ENCODE measurements around the gene HTRA3.

The HTRA3 gene

GRCh38 chr4:8269535-8270417, at the start of gene HTRA3:
Gene HTRA3 (plus strand): TSS chr4:8269754. CDS start chr4:8269969, 215 bp downstream.
- DNase-seq (ENCODE audit: low read depth), result peak; percentile 66

DNA sequence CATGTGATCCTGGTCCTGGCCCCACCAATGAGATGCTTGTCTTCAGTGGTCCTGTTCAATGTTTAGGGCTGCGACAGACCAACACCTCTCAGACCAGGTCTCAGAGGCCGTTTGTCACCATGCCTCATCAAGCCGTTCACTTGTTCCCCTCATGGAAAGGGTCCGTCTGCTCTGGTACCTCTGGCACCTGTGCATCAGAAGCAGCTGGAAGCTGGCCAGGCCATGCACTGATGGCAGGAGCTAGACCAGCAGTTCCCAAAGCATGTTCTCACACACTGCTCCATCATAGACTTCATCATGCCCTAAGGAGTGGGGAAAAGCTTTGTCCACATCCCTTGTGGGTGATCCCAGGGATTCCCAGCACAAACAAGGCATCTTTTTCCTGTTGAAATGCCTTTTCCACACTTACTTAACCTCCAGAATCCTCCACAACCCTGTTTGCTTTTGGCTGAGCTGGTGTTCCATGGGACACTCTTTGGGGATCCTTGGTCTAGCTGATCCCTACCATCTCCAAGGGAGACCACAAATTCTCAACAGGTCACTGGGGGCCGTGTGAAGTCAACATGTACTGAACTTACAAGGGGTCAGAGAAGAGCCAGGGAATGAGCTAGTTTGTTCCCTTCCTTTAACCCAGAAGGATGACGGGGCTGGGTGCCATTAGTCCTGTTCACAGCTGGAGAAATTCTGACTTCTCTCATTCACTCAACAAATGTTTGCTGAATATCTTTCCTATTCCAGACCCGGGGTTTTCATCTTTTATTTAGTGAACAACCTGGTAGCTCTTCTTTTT, 48.7 kb upstream of the HTRA3 start:
- DNase-seq (ENCODE audit: low read depth), result peak; percentile 66

DNA sequence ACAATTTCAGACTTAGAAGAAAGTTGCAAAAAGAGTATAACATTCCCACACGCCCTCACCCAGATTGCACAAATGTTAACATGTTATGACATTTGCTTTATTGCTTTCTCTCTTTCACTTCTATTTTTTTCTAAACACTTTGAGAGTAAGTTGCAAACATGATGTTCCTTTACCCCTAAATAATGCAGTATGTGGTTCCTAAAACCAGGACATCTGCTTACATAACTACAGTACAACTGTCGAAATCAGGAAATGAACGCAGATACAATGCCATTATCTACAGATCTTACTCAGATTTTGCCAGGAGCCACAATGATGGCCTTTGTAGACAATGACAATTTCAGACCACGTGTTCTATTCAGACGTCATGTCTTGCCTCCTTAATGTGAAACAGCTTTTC, 48.1 kb upstream of the HTRA3 start:
- peak; percentile 86 for DNase-seq (ENCODE audit: low read depth)

DNA sequence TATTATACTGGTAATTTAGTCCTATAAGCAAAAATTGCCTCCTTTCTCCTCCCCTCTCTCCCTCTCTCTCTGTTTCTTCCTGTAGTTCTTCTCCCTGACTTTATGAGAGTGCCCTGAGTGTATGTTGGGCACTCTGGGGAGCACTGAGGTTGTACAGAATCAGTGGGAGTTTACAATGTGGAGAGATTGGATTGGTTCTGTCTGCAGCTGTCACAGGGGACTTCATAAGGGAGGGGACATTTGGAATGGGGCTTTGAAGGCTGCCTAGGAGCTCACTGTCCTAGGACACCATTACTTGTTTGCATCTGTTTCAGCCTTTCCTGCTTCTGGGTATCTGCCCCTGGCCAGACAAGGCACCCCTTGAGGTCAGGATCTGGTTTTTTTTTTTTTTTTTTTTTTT, 47.6 kb upstream of the HTRA3 start:
- no peak for DNase-seq (ENCODE audit: low read depth)

DNA sequence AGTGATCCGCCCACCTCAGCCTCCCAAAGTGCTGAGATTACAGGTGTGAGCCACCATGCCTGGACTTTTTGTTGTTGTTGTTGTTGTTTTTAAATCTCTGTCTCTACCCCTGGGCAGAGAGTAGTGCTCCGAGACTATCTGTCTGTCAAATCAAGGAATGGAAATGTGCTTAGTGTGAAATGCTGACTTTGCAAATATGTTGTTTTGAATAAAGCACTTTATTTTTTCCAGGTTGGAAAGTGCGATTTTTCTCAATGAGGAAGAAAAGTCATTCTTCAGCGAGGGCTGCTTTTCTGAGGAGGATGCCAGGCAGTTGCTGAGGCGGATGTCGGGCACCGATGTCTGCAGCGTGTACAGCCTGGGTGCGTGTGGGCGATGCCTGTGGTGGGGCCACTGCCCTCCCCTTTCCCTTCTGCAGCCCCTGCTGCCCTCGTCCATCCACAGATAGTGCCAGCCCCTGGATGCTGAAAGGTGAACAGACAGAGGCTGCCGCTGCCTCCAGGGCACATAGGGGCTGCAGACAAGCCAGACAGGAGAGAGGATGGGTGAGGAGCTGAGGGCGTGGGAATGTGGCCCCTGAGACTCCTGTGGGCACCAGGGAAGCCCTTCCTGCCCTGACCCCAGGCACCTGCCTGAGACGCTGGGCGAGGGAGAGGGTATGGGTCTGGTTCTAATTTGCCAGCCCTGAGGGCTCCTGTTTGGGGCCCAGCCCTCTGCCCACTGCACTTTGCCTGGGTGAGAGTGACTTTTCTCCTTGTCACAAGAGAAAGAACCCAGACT, 46.8 kb upstream of the HTRA3 start:
- DNase-seq (ENCODE audit: low read depth), result no peak

DNA sequence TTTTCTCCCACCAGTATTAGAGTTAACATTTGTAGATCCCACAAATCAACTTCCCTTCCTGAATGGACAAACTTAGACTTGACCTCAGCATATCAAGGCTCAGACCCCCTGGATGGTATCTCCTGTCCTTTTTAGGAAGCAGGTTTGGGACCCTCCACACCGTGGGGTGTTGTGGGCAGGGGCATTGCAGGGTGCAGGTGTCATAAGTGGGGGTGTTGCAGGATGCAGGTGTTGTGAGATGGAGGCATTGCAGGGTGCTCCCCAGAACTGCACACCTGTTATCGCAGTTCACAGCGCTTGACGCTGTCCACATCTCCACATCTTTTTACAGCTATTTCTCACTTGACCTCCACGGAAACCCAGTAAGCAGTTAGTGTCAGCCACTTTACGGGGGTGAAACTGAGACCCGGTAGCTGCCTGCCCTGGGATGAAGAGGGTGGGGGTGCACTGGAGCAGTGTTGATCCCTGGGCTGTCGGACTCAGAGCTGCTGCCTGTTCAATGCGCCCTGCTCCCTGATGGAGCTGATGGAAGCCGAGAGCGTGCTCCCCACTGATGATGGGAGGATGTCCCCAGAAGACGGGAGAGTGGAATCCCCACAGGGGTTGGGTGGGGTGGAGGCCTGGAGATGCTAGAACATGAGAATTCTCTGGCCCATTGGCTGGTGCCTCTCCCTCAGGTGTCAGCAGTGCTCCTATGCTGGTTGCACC, 45.1 kb upstream of the HTRA3 start:
- DNase-seq (ENCODE audit: low read depth), result no peak

GRCh38 chr4:8224975-8225625, 44.5 kb upstream of the HTRA3 start:
- DNase-seq (ENCODE audit: low read depth), result no peak

- no peak for DNase-seq (ENCODE audit: low read depth)
Measured at GRCh38 chr4:8225706-8226443, 43.7 kb upstream of the HTRA3 start.

DNA sequence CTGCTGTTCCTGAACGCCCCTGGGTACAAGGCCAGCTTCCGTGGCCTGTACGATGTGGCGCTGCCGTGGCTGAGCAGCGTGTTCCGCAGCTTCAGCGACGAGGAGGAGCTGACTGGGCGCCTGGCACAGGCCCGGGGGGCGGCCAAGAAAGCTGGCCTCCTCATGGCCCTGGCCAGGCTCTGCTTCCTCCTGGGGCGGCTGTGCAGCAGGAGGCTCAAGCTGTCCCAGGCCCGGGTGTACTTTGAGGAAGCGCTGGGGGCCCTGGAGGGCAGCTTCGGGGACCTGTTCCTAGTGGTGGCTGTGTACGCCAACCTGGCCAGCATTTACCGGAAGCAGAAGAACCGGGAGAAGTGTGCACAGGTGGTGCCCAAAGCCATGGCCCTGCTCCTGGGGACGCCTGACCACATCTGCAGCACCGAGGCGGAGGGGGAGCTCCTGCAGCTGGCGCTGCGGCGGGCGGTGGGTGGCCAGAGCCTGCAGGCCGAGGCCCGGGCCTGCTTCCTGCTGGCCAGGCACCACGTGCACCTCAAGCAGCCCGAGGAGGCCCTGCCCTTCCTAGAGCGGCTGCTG, 42.3 kb upstream of the HTRA3 start:
- DNase-seq (ENCODE audit: low read depth), result no peak

DNA sequence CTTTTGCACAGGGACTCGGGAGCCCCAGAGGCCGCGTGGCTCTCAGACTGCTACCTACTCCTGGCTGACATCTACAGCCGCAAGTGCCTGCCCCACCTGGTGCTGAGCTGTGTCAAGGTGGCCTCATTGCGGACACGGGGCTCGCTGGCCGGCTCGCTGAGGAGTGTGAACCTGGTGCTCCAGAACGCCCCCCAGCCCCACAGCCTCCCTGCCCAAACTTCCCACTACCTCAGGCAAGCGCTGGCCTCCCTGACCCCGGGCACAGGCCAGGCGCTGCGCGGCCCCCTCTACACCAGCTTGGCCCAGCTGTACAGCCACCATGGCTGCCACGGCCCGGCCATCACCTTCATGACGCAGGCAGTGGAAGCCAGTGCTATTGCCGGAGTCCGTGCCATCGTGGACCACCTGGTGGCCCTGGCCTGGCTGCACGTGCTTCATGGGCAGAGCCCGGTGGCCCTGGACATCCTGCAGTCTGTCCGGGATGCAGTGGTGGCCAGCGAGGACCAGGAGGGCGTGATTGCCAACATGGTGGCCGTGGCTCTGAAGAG, 41.7 kb upstream of the HTRA3 start:
- no peak for DNase-seq (ENCODE audit: low read depth)

DNA sequence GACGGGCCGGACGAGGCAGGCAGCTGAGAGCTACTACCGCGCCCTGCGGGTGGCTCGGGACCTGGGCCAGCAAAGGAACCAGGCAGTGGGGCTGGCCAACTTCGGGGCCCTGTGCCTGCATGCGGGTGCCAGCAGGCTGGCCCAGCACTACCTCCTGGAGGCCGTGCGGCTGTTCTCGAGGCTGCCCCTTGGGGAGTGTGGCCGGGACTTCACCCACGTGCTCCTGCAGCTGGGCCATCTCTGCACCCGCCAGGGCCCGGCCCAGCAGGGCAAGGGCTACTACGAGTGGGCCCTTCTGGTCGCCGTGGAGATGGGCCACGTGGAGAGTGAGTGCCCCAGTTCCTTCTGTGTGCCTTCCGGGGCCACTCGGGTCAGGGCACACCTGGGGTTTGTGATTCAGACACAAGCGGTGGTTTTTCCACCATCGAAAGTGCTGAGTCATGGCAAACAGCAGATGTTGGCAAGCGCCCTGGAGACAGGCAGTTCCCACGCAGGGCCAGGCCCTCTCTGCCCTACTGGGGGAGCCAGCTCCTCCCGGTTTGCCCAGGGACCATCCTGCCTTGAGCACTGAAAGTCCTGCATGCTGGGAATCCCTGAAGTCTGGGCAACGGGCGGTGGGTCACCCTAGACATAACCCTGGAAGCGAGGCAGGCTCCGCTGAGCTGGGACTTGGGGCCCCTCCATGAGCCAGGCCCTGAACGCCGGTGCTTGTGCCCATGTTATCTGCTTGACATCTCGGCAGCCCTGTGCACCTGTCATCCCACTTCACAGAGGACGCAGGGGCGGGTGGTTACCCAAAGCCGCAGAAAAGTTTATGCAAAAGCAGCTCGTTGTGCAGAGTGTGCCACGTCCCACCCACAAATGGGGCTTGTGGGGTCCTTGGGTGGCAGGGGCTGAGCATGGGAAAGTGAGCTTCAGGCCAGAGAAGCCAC, 41.0 kb upstream of the HTRA3 start:
- DNase-seq (ENCODE audit: low read depth), result peak; percentile 92

- DNase-seq (ENCODE audit: low read depth), result no peak
Measured at GRCh38 chr4:8229331-8229975, 40.1 kb upstream of the HTRA3 start.

DNA sequence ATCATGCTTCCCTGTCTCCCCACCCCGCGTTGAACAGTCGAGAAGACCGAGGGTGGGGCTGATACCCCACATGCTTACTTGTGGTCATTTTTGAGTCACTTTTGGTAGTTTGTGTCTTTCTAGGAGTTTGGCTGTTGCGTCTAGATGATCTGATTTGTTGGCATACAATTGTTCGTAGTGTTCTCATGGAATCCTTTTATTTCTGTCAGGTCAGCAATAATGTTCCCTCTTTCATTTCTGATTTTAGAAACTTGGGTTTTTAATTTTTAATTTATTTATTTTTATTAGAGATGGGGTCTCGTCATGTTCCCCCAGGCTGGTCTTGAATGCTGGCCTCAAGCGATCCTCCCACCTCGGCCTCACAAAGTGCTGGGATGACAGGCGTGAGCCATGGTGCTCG, 39.5 kb upstream of the HTRA3 start:
- DNase-seq (ENCODE audit: low read depth), result no peak

GRCh38 chr4:8230891-8231290, 38.7 kb upstream of the HTRA3 start:
- no peak for DNase-seq (ENCODE audit: low read depth)

DNA sequence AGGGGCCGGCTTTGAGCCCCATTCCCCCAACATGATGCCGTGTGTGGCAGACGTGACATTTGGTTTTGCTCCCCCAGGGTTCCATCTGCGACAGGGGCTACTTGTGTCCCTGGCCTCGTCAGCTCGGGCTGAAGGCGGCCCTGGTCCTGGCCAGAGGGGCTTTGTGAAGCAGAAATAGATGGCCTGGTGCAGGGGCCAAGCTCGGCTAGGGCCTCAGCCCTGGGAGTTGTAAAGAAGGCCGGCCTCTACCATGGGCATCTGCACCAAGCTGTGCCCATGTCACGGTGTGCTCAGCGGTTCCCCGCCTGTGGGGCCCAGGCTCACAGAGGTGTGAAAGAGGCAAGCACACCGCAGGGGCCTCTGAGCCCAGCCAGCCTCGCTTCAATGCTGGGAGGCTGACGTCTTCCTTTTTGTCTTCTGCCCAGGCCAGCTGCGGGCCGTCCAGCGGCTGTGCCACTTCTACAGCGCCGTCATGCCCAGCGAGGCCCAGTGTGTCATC, 38.0 kb upstream of the HTRA3 start:
- DNase-seq (ENCODE audit: low read depth), result no peak

DNA sequence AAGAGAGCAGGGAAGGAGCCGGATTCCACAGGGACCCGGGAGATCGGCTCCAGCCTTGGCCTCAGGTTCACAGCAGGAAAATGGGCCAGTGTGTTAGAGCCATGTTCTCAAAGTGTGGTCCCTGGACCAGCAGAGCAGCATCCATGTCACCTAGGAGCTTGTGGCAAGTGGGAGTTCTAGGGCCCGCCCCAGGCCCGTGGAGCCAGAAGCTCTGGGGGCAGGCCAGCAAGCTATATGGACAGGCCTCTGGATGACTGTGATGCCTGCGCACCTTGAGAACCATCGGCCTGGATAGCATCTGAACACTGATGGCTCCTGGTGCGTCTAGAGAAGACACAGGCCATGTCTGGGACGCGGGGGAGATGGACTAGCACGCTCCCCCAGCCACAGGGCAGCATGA, 36.8 kb upstream of the HTRA3 start:
- DNase-seq (ENCODE audit: low read depth), result no peak

DNA sequence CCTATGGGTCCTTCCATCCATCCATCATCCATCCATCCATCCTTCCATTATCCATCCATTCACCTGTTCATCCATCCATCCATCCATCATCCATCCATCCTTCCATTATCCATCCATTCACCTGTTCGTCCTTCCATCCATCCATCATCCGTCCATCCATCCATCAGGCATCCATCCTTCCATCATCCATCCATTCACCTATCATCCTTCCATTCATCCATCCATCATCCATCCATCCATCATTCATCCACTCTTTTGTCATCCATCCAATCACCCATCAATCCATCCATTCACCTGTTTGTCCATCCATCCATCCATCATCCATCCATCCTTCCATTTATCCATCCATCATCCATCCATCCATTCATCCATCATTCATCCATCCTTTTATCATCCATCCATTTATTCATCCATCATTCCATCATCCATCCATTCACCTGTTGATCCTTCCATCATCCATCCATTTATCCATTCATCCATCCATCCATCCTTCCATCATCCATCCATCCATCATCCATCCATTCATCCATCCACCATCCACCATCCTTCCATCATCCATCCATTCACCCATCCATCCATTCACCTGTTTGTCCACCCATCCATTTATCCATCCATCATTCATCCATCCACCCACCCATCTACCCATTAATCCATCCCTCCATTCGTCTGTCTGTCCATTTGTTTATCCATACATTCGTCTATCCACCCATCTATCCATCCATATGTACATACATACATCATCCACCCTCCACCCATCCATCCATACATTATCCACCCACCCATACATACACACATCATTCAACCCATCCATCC, 35.7 kb upstream of the HTRA3 start:
- DNase-seq (ENCODE audit: low read depth), result no peak

Data from amniotic epithelial cell (primary cell).